Stimulated activated naive CD4-positive, alpha-beta T cell (primary cell): ENCODE results near the gene IRF3.

Experiments used
- DNase-seq, 6 experiments: peaks; one replicate each; lab custom pipeline; 2025; lab: John Stamatoyannopoulos, UW

The IRF3 gene

DNA sequence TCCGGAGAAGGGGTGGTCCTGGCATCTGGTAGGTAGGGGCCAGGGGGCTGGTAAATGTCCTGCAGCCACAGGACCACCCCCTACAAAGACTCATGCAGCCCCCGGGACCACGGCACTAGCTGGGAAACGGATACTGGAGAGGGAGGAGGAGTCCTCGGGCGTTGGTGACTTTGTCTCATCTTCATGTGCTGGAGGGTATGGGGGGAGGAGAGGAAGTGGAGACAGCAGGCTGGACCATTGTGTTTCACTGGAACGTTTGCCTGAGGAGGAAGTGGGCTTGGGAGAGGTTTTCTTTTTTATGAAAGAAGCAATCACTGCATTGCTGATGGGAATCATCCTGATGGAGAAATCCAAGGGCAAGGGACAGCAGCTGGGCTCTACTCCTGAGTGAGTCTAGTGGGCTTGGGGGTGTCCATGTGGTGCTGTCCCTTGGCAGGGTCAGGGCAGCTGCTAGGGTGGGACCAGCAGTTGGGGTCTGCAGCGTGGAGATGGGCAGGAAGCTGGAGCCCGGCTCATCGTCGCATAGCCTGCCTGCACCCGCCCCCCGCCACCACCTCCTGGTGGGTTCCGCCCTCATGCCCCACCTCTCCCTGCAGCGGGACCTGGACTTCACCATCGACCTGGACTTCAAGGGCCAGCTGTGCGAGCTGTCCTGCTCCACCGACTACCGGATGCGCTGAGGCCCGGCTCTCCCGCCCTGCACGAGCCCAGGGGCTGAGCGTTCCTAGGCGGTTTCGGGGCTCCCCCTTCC is 22.1 kb upstream of the IRF3 start:
- DNase-seq: no peak

DNA sequence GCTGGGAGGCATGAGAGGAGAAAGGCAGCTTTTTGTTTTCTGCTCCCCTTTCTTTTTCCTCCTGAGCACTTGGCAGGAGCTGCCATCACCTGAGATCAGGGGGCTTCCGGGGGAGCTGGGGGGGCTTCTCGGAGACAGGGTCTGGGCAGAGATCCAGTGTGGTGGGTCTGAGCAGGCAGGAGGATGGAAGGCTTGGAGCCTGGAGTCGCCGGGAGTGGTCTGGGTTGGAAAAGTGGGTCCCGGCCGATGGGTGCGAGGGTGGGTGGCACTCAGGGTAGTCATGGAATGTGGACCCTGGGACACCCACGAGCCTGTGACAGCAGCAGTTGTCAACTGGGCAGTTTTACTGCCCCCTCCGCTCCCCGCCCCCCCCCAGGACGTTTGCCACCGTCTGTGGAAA is 21.5 kb upstream of the IRF3 start:
- no peak for DNase-seq

DNA sequence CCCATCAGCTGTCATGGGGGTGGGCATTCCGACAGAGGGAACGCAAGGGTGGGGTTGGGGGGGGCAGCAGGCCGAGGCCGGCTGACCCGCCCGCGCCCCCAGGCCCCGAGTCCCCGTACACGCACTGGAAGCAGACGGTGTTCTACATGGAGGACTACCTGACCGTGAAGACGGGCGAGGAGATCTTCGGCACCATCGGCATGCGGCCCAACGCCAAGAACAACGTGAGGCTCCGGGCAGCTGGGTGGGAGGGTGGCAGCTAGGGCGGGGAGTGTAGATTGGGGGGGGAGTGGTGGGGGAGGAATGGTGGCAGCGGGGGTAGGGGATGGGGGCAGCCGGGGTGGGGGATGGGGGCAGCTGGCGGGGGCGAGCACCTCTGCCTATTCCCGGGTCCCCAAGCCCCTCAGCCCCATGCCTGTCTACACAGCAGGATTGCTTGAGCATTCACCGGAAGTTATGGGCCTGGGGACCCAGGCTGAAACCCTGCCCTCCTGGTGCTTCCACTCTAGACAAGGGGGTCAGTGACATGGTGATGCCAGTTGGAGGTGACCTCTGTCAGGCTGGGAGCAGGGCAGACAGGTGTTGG is 20.9 kb upstream of the IRF3 start:
- DNase-seq: no peak

DNA sequence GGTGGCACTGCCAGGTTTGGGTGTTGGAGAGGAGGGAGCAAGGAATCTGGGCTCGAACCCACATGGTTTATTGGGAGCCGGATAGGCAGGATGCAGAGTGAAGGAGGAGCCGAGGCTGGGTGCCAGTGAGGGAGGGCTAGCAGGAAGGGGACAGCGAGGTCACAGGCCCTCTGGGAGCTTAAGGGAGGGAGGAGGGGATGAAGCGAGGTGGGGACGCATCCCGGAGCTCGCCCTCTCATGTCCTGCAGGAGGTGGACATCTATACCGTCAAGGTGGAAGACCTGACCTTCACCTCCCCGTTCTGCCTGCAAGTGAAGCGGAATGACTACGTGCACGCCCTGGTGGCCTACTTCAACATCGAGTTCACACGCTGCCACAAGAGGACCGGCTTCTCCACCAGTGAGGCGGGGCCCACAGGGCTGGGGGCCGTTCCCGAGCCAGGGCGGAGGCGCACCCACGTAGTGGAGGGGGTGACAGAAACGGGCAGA is 20.2 kb upstream of the IRF3 start:
- DNase-seq: no peak

DNA sequence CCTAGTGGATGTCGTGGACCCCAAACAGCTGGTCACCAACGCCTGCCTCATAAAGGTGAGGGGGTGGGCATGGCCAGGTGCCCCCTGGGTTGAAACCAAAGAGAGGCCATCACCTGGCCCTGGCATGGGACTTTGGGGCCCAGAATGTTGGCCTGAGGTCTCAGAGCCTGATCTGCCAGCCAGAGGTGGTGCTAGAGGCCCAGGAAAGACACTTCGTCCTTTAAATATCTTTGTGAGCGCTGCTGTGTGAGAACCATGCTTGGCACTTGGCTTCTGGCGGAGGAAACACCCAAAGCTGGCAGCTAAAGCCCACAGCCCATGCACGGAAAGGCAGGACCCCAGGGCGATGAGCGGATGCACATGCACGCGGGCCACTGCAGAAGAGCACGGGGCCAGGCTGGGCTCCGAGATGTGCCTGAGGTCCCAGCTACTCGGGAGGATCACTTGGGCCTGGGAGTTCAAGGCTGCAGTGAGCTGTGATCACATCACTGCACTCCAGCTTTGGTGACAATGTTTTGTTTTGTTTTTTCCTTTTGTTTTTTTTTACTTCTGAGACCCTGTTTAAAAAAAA is 19.4 kb upstream of the IRF3 start:
- DNase-seq: no peak

DNA sequence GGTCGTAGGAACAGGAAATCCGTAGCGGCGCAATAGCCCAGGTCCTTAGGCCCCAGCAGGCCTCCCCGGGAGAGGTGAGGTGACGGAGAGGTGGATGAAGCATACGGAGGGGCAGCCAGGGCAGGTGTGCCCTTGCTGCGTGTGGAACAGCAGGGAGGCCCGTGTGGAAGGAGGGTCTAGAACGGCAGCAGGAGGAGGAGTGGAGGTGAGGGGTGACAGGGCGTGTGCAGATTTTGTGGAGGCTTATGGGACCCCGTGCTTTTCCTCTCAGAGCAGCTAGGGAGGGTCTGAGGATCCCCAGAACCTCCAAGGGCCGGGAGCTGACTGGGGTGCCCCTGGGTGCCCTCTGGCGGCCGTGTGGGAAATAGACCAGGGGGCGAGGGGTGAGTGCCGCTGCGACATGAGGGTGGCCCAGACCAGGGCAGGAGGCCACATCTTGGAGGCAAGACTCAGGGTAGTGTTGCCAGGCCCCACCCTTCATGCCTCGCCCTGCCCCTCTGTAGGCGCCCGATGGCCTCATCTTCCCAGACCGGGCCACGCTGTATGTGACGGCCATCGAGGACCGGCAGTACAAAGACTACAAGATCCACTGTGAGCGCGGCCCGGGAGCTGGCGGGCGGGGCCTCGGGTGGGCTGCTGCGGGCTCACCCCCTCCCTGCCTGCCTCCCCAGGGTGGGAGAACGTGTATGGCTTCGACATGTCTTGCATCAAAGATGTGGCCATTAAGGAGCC is 18.8 kb upstream of the IRF3 start:
- no peak for DNase-seq

DNA sequence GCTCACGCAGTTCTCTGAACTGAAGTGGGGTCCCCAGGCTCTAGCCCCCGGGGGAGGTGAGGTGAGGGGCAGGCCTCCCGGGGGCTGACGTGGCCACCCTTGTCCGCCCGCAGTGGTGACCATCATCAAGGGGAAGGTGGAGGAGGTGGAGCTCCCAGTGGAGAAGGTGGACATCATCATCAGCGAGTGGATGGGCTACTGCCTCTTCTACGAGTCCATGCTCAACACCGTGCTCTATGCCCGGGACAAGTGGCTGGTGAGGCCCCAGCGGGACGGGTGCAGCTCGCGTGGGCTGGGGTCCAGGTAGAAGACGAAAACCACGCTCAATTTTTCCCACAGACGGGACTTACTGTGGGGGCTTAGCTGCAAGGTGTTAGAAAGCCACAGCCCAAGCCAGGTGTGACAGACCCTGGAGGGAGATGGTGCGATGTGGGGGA is 18.2 kb upstream of the IRF3 start:
- DNase-seq: no peak

DNA sequence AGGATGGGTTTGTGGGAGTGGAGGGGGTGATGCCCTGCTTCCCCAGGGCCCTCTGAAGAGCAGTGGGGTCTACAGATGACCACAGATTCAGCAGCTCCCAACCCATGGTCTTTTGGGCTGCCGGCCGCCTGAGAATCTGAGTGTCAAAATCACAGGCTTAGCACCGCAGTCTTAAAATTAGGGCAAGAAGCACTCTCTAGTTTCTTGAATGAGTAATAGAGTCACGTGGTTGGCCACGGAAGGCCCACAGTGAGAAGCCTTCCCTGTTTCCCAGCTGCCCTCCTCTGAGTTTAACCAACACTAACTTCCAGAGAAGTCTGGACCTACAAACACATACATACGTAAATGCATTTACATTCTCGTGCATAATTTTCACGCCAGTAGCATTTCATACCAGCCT is 16.6 kb upstream of the IRF3 start:
- DNase-seq: no peak

DNA sequence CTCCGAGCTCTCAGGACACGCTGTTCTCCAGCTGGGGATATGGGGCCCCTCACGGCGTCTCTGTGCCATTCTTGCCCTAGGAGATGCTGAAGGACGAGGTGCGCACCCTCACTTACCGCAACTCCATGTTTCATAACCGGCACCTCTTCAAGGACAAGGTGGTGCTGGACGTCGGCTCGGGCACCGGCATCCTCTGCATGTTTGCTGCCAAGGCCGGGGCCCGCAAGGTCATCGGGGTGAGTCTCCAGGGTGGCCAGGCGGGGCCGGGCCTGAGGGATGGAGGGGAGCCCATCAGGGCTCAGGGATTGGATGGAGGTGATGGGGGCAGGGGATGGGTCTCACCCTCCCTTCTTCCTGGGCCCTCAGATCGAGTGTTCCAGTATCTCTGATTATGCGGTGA is 16.2 kb upstream of the IRF3 start:
- no peak for DNase-seq

DNA sequence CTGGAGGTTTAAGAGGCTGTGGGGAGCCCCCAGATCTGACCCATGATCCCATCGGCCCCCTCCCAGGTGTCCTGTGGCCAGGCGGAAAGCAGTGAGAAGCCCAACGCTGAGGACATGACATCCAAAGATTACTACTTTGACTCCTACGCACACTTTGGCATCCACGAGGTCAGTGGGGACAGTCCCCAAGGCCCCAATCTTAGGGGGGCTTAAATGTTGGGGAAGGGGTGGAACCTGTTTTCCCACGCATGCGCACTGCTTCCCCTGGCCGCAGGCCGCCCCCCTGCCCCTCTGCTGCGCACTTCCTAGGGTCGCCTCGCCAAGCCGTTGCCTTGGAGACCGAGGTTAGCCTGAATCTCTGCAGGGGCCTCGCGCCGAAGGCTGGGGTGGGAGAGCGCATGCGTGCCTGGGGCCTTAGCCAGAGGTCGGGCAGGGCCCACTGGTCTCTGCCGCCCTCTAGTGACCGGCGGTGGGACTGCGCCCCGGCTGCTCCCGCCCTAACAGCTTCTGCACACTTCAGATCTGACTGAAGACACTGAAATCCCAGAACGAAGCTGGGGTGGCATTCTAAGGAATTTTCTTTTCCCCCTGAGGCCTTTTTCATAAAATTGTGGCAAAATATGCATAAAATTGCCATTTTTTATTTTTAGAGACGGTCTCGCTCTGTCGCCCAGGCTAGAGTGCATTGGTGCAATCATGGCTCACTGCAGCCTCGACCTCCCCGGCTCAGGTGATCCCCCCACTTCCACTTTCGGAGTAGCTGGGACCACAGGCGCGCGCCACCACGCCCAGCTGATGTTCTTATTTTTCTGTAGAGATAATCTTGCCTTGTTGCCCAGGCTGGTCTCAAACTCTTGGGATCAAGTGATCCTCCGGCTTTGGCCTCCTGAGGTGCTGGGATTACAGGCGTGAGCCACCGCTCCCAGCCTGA is 15.0 kb upstream of the IRF3 start:
- DNase-seq: peak; percentile 73 to 94 (median 90)

DNA sequence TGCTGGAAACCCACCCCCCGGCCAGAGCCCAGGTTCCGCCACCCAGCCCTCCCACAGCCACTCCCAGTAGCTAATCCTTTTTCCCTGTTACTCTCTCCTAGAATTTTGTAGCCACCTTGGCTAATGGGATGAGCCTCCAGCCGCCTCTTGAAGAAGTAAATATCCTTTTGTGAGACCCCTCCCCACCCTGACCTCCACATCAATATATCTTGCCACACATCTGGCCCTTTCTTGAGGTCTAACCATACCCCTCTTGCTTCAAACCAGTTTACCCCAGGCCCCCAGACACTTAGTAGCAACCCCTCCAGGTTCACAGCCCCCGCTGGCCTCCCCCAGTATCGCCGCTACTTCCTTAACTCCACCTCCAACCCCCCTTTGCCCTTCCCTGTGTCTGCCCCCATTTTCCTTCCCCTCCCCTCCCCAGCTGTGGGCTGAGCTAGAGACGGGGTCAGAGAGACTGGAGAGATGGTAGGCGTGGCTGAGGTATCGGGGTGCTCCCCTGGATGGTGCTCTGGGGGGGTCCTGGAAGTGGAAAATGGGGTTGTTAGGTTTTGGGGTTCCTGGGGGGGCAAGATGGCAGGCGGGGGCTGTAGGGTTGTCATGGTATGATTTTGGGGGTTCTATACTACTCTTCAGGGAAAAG is 14.2 kb upstream of the IRF3 start:
- peak in 1 of 6 experiments; percentile 13 for DNase-seq

DNA sequence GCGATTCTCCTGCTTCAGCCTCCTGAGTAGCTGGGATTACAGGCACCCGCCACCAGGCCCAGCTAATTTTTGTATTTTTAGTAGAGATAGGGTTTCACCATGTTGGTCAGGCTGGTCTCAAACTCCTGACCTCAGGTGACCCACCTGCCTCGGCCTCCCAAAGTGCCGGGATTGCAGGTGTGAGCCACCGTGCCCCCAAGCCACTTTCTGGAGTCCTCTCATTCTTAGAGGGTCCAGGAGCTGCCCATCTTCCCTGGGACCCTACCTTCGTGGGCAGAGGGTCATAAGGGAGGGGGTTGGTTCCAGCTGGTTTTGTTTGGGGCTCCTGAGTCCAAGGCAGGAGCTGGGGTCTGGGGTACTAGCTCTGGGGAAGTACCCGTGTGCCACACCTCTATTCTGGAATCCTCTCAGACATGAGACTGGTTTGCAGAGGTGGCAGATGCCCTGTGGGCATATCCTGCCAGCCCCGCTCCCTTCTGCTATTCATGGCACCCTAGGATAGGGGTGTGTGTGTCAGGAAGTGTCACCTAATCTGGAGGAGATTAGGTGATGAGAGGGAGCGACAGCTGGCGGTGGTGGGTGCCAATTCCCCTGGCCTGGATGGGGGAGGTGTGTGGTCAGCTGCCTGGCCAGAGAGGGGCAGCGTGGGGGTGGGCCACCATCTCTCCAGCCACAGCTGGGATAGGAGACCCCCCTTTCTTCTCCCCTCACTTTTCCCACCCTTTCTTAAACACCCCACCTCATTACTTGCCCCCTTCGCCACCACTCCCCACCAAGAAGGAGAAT is 13.5 kb upstream of the IRF3 start:
- no peak for DNase-seq

DNA sequence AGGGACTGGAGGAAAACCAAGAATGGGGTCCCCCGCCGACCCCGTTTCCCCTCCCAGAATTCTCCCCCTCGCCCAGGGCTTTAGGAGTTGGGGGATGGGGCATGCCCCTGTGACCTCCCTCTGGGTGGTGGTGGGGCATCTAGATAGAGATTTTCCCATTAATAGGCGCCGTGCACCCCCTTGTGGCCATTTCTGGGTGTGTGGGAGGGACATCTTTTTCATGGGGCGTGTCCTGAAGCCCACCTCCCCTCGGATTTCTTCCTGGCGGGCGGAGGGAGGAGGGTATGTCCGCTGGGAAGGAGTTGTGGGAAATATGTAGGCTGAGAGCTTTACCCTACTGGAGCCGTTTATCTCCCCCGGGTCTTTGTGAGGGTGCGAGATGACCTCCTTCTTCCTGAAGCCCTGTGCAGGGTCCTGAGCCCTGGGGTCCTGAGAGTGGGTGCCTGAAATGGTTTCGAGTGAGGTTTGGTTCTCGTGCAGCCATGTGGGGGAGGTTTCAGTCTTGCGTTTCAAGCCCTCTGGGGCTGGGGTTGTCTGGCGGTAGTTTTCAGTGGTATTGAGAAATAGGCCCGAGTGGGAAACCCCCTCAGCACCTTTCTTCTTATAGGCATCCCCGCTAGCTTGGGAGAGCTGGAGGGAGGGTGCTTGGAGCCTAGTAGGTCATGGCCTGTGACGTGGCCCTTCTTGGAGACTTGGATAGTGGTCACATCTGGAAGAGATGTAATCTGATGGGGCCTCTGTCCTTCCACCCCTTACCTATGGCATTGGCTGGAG is 12.4 kb upstream of the IRF3 start:
- peak; percentile 66 to 85 (median 74) for DNase-seq

DNA sequence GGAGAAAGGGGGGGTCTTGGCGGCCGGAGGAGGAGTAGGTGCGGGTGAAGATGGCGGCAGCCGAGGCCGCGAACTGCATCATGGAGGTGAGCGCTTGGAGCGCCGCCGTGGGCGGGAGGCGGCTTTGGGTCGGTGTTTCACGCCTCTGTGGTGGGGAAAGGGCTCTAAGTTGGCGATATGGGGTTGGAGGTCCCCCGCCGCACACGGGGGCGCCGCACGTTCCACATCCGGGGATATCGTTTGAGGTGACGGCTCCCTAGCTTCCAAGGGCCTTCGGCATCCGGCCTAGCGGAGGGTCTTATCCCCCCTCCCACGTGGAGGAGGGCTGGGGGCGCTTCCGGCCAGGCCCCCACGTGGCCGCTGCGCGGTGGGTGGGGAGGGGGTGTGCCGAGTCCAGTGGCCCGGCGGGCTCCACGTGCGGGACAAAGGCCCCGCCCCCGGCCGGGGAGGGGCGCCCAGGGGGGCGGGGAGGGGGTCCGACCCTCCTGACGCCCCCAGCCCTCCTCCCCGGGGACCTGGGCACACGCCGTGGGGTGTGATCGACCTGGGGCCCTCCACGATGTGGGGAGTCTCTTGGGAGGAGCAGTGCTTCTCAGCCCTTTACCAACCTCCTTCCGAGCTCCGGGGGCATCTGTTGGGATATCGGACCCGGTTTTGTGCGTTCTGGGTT is 11.7 kb upstream of the IRF3 start, which contains the start of gene PRMT1:
TSS of gene PRMT1 (plus strand) at position 41 of the 670 bp plus-strand sequence. CDS start at position 51, 10 bp downstream.
- DNase-seq: peak in 5 of 6 experiments; percentile 40 to 85 (median 69)

DNA sequence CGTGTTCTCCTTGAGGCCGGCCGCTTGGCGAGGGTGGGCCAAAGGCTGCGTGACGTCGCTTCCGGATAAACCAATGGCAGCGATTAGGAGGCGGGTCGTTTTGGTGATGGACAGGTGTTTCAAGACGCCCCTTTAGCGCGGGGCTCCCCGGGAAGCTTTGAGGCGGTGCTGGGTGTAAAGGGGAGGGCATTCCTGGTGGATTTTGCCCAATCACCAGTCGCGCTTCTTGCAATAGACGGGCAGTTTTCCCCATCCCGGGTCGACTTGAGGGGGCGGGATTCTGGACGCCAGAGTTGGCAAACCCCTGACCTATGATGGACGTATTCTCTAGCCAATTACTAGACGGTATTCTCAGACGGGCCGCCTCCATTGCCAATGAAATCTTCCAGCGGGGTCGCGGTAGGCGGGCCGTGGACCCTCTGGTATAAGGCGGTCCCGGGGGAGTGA is 11.2 kb upstream of the IRF3 start:
- peak; percentile 92 to 99 (median 98) for DNase-seq

DNA sequence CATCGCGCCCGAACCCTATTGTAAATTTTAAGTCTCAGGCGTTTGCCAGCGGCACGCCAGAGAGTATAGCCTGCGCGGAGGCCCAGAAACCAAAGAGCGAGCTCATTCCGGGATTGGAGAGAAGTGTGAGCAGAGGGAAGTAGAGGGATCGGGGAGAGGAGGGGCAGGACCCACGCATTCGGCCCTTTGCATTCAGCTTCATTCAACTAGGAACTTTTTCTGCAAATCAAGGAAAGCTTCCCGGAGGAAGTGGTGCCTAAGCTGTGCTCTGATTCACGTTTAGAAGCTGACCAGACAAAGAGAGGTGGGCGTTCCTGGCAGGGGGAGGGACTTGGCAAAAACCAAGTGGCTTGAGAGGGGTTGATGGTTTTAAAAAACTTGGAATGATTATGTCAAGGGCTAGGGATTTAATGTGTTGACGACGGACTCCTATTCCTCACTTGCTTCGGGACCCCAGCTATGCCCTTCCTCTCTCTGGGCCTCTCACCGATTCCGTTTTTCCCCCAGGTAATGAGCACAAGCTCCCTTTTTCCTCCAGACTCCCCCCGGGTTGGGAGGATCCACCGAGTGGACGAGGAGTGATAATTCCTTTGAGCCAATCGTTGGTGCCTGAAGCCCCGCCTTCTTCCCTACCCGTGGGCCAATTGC is 10.6 kb upstream of the IRF3 start:
- DNase-seq: peak in 3 of 6 experiments; percentile 37 to 70 (median 45)

DNA sequence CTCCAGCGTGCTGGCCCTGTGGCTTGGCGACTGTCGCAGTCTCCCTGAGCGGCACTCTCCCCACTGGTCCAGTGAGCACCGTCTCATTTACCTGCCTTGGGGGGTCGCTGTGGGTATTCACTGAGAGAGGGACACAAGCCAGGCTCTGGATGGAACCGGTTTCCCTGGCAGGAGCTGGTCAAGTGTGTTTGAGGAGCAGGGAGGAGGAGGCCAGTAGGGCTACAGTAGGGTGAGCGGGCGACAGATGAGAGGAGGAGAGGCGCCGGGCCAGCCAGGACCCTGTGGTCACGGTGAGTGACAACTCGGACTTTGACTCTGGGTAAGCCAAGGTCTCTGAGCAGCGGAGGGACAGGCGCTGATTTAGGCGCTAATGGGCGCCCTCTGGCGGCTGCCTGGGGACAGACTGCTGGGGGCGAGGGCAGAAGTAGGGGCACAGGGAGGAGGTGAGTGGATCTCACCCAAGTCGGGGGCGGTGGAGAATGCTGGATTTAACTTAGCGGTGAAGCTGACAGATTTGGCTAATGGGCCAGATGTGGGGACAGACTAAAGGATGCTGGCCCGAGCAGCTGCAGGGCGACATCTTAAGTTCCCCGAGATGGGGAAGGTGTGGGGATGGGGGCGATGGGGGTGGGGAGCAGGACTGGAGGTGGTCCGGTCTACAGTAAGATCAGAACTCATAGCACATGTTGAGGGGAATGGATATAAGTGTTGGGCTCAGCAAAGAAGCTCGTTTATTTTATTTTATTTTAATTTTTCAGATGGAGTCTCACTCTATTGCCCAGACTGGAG is 6.7 kb upstream of the IRF3 start:
- peak; percentile 22 to 70 (median 64) for DNase-seq
